T-helper 1 cell treated with Interleukin-12 subunit alpha and Interleukin-12 subunit beta and Interleukin-4 antibody, amounts not matched to agents 30 ng/mL and 1 ng/mL, for 36 hours (primary cell): ENCODE measurements around the gene DTYMK. TPM values are rescaled to one million over a fixed set of nuclear protein-coding genes. Genes with fewer than 3 reads are reported as not detected.
"Not testable (repeated sequence)": the region's sequence is repeated elsewhere in the genome, so short reads cannot be mapped to it uniquely, and the experiment has no call there.

Experiments
- intact Hi-C: fragments of 100-400 bp; cut with micrococcal nuclease; formaldehyde crosslinking; loops from one replicate; pipeline ENCODE4 v1.15.1; 2024
- total RNA-seq: library from RNA; stranded (reverse); gene quantifications from 2 replicates; pipeline ENCODE4 v1.2.3, GENCODE V29; 2022

The DTYMK gene
- total RNA-seq, 1 donor from 2014 or later: 60.2 TPM

- intact Hi-C loops: no loop called here
Measured at GRCh38 chr2:241673189-241673663, 13.4 kb downstream of the DTYMK start.

- intact Hi-C loops: no loop called here
Measured at GRCh38 chr2:241672243-241673188, 14.1 kb downstream of the DTYMK start.

- intact Hi-C loops: no loop called here
Measured at GRCh38 chr2:241671457-241672240, 15.0 kb downstream of the DTYMK start.

- intact Hi-C loops: no loop called here
Measured at GRCh38 chr2:241670333-241671110, 16.1 kb downstream of the DTYMK start.

GRCh38 chr2:241668839-241669238, 17.8 kb downstream of the DTYMK start:
- intact Hi-C loops: no loop called here

- intact Hi-C loops: no loop called here
Measured at GRCh38 chr2:241668354-241668753, 18.3 kb downstream of the DTYMK start.

- intact Hi-C loops: no loop called here
Measured at GRCh38 chr2:241666627-241667400, 19.8 kb downstream of the DTYMK start.

- intact Hi-C loops: loop anchor here (2.0 kb wide), 1 partner anchor 69 kb away; the partner anchor contains the start of gene D2HGDH
Measured at GRCh38 chr2:241665731-241666440, 20.7 kb downstream of the DTYMK start.

GRCh38 chr2:241662731-241663130, 23.9 kb downstream of the DTYMK start:
- intact Hi-C loops: not testable (repeated sequence)

- intact Hi-C loops: no loop called here
Measured at GRCh38 chr2:241660593-241661213, 25.9 kb downstream of the DTYMK start.

- intact Hi-C loops: loop anchor here (5.0 kb wide), 1 partner anchor 812 kb away; no protein-coding TSS in a partner anchor
Measured at GRCh38 chr2:241659150-241659739, 27.4 kb downstream of the DTYMK start.

GRCh38 chr2:241658296-241658695, 28.3 kb downstream of the DTYMK start:
- intact Hi-C loops: loop anchor here (5.0 kb wide), 1 partner anchor 811 kb away; no protein-coding TSS in a partner anchor

GRCh38 chr2:241657786-241658254, 28.8 kb downstream of the DTYMK start:
- intact Hi-C loops: loop anchor here (5.0 kb wide), 1 partner anchor 811 kb away; no protein-coding TSS in a partner anchor

- intact Hi-C loops: loop anchor here (5.0 kb wide), 1 partner anchor 809 kb away; no protein-coding TSS in a partner anchor
Measured at GRCh38 chr2:241656190-241656741, 30.3 kb downstream of the DTYMK start.

GRCh38 chr2:241655516-241656189, 31.0 kb downstream of the DTYMK start:
- intact Hi-C loops: loop anchor here (5.0 kb wide), 1 partner anchor 808 kb away; no protein-coding TSS in a partner anchor

GRCh38 chr2:241654551-241654950, 32.1 kb downstream of the DTYMK start:
- intact Hi-C loops: no loop called here

GRCh38 chr2:241653210-241653750, 33.3 kb downstream of the DTYMK start:
- intact Hi-C loops: no loop called here
